Endothelial cell (in vitro differentiated cells): ENCODE data around the gene UNC79. TPM values are rescaled to one million over a fixed set of nuclear protein-coding genes. Genes with fewer than 3 reads are reported as not detected.

Source experiments
- DNase-seq: peaks from one replicate; pipeline ENCODE4 v3.0.0; 2021; ENCODE audit warnings: low spot score
- H3K27ac Mint-ChIP-seq: one replicate; pipeline ENCODE4 v1.8.0; 2021; ENCODE audit warnings: mixed read lengths, inconsistent platforms; ENCODE audit not compliant: unreplicated experiment
- H3K27me3 Mint-ChIP-seq: one replicate; pipeline ENCODE4 v1.8.0; 2021; ENCODE audit warnings: mild to moderate bottlenecking, moderate library complexity, mixed read lengths, inconsistent platforms; ENCODE audit not compliant: unreplicated experiment
- H3K36me3 Mint-ChIP-seq: one replicate; pipeline ENCODE4 v1.8.0; 2021; ENCODE audit warnings: mild to moderate bottlenecking, low read depth, mixed read lengths, inconsistent platforms; ENCODE audit not compliant: unreplicated experiment
- H3K4me1 Mint-ChIP-seq: one replicate; pipeline ENCODE4 v1.8.0; 2021; ENCODE audit warnings: mild to moderate bottlenecking, mixed read lengths, inconsistent platforms; ENCODE audit not compliant: unreplicated experiment
- H3K4me3 Mint-ChIP-seq: one replicate; pipeline ENCODE4 v1.8.0; 2021; ENCODE audit warnings: mild to moderate bottlenecking, mixed read lengths, inconsistent platforms; ENCODE audit not compliant: unreplicated experiment
- H3K9me3 Mint-ChIP-seq: one replicate; pipeline ENCODE4 v1.8.0; 2021; ENCODE audit warnings: mixed read lengths, inconsistent platforms; ENCODE audit not compliant: unreplicated experiment
- total RNA-seq: library from RNA; stranded (reverse); fragmentation: NEBNext Ultra II Directional; extraction: Animal tissue kit (Norgen Biotek cat#: 25700); gene quantifications from one replicate; pipeline ENCODE4 v1.2.1, GENCODE V29; 2021; ENCODE audit not compliant: unreplicated experiment
- TF ChIP-seq, protein P1 (sequence below): fragments of 200-600 bp; sonication (generic); IDR thresholded peaks from one replicate; pipeline ENCODE4 v1.5.0; 2021; ENCODE audit warnings: antibody characterized with exemption; ENCODE audit not compliant: unreplicated experiment

The UNC79 gene
- total RNA-seq, 1 donor from 2014 or later, result 0.69 TPM

GRCh38 chr14:93431036-93431670, 414 bp downstream of the UNC79 start:
- peak; percentile 52 for DNase-seq
- Mint-ChIP-seq H3K9me3 (no peaks in the 10 kb centered on the region), H3K27ac (no peak overlapping the region), H3K4me3 (peak overlapping the region; percentile 90), H3K4me1 (peaks cover 3% of the 10 kb centered on the region), H3K36me3 (no peaks in the 10 kb centered on the region), H3K27me3 (peaks cover 3% of the 10 kb centered on the region)
- TF ChIP-seq, protein P1, sequence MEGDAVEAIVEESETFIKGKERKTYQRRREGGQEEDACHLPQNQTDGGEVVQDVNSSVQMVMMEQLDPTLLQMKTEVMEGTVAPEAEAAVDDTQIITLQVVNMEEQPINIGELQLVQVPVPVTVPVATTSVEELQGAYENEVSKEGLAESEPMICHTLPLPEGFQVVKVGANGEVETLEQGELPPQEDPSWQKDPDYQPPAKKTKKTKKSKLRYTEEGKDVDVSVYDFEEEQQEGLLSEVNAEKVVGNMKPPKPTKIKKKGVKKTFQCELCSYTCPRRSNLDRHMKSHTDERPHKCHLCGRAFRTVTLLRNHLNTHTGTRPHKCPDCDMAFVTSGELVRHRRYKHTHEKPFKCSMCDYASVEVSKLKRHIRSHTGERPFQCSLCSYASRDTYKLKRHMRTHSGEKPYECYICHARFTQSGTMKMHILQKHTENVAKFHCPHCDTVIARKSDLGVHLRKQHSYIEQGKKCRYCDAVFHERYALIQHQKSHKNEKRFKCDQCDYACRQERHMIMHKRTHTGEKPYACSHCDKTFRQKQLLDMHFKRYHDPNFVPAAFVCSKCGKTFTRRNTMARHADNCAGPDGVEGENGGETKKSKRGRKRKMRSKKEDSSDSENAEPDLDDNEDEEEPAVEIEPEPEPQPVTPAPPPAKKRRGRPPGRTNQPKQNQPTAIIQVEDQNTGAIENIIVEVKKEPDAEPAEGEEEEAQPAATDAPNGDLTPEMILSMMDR, result no peak

GRCh38 chr14:93454224-93454623, 23.5 kb downstream of the UNC79 start:
- Mint-ChIP-seq H3K27me3 (no peaks in the 10 kb centered on the region), H3K9me3 (no peaks in the 10 kb centered on the region), H3K27ac (no peak overlapping the region), H3K4me1 (no peaks in the 10 kb centered on the region), H3K36me3 (no peaks in the 10 kb centered on the region), H3K4me3 (no peak overlapping the region)
- DNase-seq, result no peak
- TF ChIP-seq, protein P1, result no peak

DNA sequence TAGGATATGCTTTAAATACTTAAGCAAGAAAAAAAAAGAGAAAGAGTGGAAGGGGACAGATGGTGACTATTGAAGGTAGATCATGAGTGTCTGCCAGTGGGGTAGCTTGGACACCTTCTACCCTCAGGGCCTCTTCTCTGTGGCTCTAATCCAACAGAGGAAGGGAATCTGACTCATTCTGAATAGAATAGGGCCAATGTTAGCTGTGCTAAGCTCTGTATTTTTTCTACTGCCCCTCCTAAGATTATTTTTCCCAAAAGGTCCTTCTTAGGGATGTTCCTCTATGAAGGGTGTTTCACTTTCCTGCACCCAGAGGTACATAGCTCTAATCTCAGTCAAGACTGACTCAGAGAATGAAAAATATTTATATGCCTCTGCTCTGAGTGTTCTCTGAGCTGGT, 25.6 kb downstream of the UNC79 start:
- Mint-ChIP-seq H3K4me3 (no peak overlapping the region), H3K9me3 (no peaks in the 10 kb centered on the region), H3K36me3 (no peaks in the 10 kb centered on the region), H3K27ac (no peak overlapping the region), H3K4me1 (no peaks in the 10 kb centered on the region), H3K27me3 (no peaks in the 10 kb centered on the region)
- TF ChIP-seq, protein P1, result no peak
- DNase-seq, result no peak

DNA sequence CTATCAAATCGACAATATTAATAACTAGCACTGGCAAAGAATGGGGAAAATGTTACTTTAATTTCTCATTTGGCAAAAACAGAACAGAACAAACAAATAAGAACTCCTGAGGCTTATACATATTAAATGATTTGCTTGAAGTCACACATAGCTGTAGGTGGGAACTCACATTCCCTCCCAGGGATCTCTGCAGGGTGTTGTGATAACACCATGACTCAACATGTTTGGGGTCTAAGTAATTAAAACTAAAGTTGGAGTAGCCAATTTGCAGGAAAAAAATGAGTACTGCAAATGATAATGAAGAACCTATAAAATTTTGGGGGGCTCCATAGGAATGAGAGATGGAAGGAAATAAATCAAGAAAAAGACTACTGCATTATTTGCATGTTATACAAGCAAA, 27.5 kb downstream of the UNC79 start:
- H3K9me3 Mint-ChIP-seq, result no peaks in the 10 kb centered on the region
- H3K27me3 Mint-ChIP-seq, result peaks cover 3% of the 10 kb centered on the region
- no peak overlapping the region for H3K27ac Mint-ChIP-seq
- TF ChIP-seq, protein P1, result no peak
- H3K4me1 Mint-ChIP-seq, result no peaks in the 10 kb centered on the region
- no peak overlapping the region for H3K4me3 Mint-ChIP-seq
- H3K36me3 Mint-ChIP-seq, result no peaks in the 10 kb centered on the region
- no peak for DNase-seq

DNA sequence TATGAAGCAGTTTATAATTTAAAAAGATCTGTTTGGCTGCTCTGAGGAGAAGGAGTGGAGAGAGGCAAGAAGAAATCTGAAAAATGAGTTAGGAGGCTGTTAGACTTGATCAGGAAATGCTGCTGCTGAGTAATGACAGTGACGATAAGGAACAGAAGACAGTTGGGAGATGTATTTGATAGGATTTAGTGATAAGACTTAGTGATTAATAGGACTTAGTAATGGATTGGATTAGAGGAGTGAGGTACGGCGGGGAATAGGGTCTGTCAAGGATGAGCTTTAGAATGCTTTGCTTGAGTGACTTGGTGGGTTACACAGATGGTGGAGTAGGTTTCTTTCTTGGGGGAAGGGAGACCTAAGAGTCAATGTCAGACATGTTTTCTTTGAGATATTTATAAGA, 31.7 kb downstream of the UNC79 start:
- Mint-ChIP-seq H3K36me3 (no peaks in the 10 kb centered on the region), H3K9me3 (no peaks in the 10 kb centered on the region), H3K4me3 (no peak overlapping the region), H3K4me1 (no peaks in the 10 kb centered on the region), H3K27me3 (peaks cover 3% of the 10 kb centered on the region), H3K27ac (no peak overlapping the region)
- no peak for DNase-seq
- TF ChIP-seq, protein P1, result no peak
